ENCODE measurements around the gene AGMO. TPM values are rescaled to one million over a fixed set of nuclear protein-coding genes. Genes with fewer than 3 reads are reported as not detected.

AGMO gene
- total and polyA plus RNA-seq, 2 experiments from 2014 or later: 0.42 to 0.55 TPM

DNA sequence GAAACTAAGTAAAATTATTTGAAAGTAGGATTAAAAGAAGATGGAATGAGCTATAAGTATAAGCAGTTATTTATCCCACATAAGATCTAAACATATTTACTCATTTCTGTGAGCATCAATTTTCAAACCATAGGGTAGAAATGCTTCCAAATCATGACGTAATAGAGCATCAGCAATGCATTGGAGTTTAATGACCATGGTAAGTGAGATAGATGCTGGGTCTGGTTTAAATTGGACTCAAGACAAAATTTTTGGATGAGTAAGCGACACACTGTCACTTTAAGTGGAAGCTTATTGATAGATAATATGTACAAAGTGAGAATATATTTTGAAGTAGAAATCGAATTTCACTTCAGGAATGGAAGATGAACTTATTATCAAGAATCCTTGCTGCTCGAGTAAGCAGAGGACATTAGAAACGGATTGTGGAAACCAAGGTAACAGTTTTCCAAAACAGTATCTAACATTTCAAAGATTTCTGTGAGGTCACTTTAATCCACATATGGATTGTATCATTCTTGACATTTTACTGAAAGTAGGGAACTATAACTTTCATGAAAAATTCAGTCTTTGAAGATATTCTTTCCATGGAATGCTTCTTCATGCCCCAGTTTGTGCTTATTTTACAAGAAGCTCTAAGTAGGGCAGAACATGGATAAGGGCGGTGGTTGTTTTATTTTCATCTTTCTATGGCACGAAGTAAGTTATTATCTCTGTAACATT, 85.8 kb downstream of the AGMO start:
- no peaks in the 10 kb centered on the region for H3K36me3 ChIP-seq (ENCODE audit: insufficient read depth)
- H3K27ac Mint-ChIP-seq: no peak overlapping the region
- H3K4me2 ChIP-seq: no peak overlapping the region
- H3K4me3 Mint-ChIP-seq: no peak overlapping the region
- H3K27me3 ChIP-seq (ENCODE audit: insufficient read depth): no peaks in the 10 kb centered on the region
- no peak overlapping the region for H3K27ac ChIP-seq (ENCODE audit: low read depth)
- H3K27me3 Mint-ChIP-seq (ENCODE audit: insufficient read depth, low read depth, poor library complexity): no peaks in the 10 kb centered on the region
- H3K36me3 Mint-ChIP-seq (ENCODE audit: low read depth): no peaks in the 10 kb centered on the region
- no peak overlapping the region for H2AFZ ChIP-seq
- H3K4me1 ChIP-seq (ENCODE audit: insufficient read depth): no peaks in the 10 kb centered on the region
- H3K4me1 Mint-ChIP-seq: no peaks in the 10 kb centered on the region
- no peaks in the 10 kb centered on the region for H3K79me2 ChIP-seq (replicated peaks; ENCODE audit: insufficient read depth)
- H3F3A ChIP-seq (replicated peaks; ENCODE audit: low read depth): no peaks in the 10 kb centered on the region
- no peaks in the 10 kb centered on the region for H3K9me2 ChIP-seq (ENCODE audit: insufficient read depth)
- ATAC-seq: no peak
- H3K9me3 Mint-ChIP-seq: no peaks in the 10 kb centered on the region
- no peak overlapping the region for H3K4me3 ChIP-seq
- TF ChIP-seq, protein P1, sequence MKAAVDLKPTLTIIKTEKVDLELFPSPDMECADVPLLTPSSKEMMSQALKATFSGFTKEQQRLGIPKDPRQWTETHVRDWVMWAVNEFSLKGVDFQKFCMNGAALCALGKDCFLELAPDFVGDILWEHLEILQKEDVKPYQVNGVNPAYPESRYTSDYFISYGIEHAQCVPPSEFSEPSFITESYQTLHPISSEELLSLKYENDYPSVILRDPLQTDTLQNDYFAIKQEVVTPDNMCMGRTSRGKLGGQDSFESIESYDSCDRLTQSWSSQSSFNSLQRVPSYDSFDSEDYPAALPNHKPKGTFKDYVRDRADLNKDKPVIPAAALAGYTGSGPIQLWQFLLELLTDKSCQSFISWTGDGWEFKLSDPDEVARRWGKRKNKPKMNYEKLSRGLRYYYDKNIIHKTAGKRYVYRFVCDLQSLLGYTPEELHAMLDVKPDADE (IDR thresholded peaks at IDR 0.05): no peak
- TF ChIP-seq STAT1 (IDR thresholded peaks at IDR 0.05; ENCODE audit: unreplicated experiment): no peak
- TF ChIP-seq EZH2phosphoT487 (IDR thresholded peaks at IDR 0.05; ENCODE audit: unreplicated experiment): no peak
- no peak for TF ChIP-seq POLR2AphosphoS5 (IDR thresholded peaks at IDR 0.05; ENCODE audit: low read depth)
- TF ChIP-seq EZH2 (IDR thresholded peaks at IDR 0.05; ENCODE audit: low read depth, unreplicated experiment): no peak
- TF ChIP-seq JUNB (IDR thresholded peaks at IDR 0.05; ENCODE audit: unreplicated experiment): no peak
- TF ChIP-seq, protein P2, sequence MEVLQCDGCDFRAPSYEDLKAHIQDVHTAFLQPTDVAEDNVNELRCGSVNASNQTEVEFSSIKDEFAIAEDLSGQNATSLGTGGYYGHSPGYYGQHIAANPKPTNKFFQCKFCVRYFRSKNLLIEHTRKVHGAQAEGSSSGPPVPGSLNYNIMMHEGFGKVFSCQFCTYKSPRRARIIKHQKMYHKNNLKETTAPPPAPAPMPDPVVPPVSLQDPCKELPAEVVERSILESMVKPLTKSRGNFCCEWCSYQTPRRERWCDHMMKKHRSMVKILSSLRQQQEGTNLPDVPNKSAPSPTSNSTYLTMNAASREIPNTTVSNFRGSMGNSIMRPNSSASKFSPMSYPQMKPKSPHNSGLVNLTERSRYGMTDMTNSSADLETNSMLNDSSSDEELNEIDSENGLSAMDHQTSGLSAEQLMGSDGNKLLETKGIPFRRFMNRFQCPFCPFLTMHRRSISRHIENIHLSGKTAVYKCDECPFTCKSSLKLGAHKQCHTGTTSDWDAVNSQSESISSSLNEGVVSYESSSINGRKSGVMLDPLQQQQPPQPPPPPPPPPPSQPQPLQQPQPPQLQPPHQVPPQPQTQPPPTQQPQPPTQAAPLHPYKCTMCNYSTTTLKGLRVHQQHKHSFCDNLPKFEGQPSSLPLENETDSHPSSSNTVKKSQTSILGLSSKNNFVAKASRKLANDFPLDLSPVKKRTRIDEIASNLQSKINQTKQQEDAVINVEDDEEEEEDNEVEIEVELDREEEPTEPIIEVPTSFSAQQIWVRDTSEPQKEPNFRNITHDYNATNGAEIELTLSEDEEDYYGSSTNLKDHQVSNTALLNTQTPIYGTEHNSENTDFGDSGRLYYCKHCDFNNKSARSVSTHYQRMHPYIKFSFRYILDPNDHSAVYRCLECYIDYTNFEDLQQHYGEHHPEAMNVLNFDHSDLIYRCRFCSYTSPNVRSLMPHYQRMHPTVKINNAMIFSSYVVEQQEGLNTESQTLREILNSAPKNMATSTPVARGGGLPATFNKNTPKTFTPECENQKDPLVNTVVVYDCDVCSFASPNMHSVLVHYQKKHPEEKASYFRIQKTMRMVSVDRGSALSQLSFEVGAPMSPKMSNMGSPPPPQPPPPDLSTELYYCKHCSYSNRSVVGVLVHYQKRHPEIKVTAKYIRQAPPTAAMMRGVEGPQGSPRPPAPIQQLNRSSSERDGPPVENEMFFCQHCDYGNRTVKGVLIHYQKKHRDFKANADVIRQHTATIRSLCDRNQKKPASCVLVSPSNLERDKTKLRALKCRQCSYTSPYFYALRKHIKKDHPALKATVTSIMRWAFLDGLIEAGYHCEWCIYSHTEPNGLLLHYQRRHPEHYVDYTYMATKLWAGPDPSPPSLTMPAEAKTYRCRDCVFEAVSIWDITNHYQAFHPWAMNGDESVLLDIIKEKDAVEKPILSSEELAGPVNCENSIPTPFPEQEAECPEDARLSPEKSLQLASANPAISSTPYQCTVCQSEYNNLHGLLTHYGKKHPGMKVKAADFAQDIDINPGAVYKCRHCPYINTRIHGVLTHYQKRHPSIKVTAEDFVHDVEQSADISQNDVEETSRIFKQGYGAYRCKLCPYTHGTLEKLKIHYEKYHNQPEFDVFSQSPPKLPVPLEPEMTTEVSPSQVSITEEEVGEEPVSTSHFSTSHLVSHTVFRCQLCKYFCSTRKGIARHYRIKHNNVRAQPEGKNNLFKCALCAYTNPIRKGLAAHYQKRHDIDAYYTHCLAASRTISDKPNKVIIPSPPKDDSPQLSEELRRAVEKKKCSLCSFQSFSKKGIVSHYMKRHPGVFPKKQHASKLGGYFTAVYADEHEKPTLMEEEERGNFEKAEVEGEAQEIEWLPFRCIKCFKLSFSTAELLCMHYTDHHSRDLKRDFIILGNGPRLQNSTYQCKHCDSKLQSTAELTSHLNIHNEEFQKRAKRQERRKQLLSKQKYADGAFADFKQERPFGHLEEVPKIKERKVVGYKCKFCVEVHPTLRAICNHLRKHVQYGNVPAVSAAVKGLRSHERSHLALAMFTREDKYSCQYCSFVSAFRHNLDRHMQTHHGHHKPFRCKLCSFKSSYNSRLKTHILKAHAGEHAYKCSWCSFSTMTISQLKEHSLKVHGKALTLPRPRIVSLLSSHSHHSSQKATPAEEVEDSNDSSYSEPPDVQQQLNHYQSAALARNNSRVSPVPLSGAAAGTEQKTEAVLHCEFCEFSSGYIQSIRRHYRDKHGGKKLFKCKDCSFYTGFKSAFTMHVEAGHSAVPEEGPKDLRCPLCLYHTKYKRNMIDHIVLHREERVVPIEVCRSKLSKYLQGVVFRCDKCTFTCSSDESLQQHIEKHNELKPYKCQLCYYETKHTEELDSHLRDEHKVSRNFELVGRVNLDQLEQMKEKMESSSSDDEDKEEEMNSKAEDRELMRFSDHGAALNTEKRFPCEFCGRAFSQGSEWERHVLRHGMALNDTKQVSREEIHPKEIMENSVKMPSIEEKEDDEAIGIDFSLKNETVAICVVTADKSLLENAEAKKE (CRISPR knock-in tag; IDR thresholded peaks at IDR 0.05): no peak
- H4K20me1 ChIP-seq (replicated peaks; ENCODE audit: insufficient read depth): no peaks in the 10 kb centered on the region
- DNase-seq (ENCODE audit: low spot score): no peak
